Lower leg skin (tissue), 4 donors: ENCODE results near the gene BET1. TPM values are rescaled to one million over a fixed set of nuclear protein-coding genes. Genes with fewer than 3 reads are reported as not detected.

Source experiments
- DNase-seq, 2 donors: peaks; one replicate each; pipeline ENCODE4 v3.0.0-alpha.2; 2019; ENCODE audit warnings: low spot score in 2 of 2
- H3K4me3 ChIP-seq: fragments of 200-600 bp; sonication (generic); 2 replicates; pipeline ENCODE4 v1.5.1; 2017; ENCODE audit warnings: mild to moderate bottlenecking, low read depth; ENCODE audit not compliant: poor library complexity, severe bottlenecking
- POLR2A ChIP-seq, 2 donors: fragments of 450-650 bp; IDR thresholded peaks; one replicate each; pipeline ENCODE4 v1.6.1; 2016 to 2017; ENCODE audit warnings: antibody characterized with exemption in 2 of 2, mild to moderate bottlenecking in 1 of 2, moderate library complexity in 1 of 2
- WGBS, 2 donors: methylation state at CpG; one replicate each; pipeline ENCODE4 v1.1.5; 2018; 5-methylcytosine and 5-hydroxymethylcytosine counted together
- intact Hi-C: fragments of 100-400 bp; cut with DNase I; formaldehyde crosslinking; loops from one replicate; pipeline ENCODE4 v1.15.0; 2023; ENCODE audit warnings: low total_unique reads
- total RNA-seq, 4 donors: library from RNA; depleted of rRNA; stranded (reverse); fragments of >200 nt; gene quantifications; one replicate each; pipeline ENCODE4 v1.1.0, GENCODE V29; 2016
- TF ChIP-seq, protein P1 (sequence below), 3 donors: fragments of 450-650 bp; IDR thresholded peaks; one replicate each; pipeline ENCODE4 v1.5.1; 2016; ENCODE audit warnings: antibody characterized with exemption in 3 of 3, mild to moderate bottlenecking in 3 of 3, moderate library complexity in 2 of 3

The BET1 gene
- total RNA-seq, 4 donors from 2014 or later: 9.4 to 19.6 (median 15.8) TPM

DNA sequence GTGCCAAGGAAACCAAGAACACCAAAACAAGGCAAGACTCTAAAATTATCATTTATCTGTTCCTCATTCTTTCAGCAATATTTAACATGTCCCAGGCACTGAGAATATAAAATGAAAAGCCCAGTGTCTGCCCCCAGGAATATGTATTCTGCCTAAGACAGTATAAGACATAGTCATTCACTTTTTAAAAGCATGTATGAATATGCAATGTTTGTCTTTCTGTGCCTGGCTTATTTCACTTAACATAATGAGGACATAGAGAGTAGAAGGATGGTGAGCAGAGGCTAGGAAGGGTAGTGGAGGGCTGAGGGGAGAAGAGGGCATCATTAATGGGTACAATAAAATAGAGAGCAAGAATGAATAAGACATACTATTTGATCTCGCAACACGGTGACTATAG lies 44.6 kb upstream of the BET1 start:
- intact Hi-C loops: no loop called here
- WGBS, 2 donors: 94 to 96% methylated on average over 2 of the region's 2 CpGs
- H3K4me3 ChIP-seq: no peak overlapping the region
- no peak for DNase-seq
- TF ChIP-seq, protein P1, sequence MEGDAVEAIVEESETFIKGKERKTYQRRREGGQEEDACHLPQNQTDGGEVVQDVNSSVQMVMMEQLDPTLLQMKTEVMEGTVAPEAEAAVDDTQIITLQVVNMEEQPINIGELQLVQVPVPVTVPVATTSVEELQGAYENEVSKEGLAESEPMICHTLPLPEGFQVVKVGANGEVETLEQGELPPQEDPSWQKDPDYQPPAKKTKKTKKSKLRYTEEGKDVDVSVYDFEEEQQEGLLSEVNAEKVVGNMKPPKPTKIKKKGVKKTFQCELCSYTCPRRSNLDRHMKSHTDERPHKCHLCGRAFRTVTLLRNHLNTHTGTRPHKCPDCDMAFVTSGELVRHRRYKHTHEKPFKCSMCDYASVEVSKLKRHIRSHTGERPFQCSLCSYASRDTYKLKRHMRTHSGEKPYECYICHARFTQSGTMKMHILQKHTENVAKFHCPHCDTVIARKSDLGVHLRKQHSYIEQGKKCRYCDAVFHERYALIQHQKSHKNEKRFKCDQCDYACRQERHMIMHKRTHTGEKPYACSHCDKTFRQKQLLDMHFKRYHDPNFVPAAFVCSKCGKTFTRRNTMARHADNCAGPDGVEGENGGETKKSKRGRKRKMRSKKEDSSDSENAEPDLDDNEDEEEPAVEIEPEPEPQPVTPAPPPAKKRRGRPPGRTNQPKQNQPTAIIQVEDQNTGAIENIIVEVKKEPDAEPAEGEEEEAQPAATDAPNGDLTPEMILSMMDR (IDR thresholded peaks at IDR 0.05): no peak

DNA sequence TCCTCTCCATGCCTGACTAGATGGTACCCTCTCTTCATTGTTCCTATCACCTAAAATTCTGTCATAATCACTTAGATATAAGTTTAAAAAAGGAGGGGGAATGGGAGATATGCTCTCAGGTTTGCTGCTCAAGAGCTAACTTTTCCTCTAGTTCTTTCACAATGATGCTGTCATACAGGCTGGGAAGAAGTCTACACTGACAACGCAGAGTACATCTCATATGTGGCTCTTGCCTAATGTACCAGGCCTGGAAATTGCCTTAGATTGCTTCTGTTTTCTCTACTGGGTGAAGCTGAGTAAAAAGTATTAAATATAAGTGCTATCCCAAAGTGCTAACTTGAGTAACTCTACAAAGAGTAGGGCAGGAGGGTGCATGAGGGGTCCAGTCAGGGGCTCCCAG lies 43.8 kb upstream of the BET1 start:
- WGBS, 2 donors: 88 to 93% methylated on average over 1 of the region's 1 CpG
- DNase-seq: no peak
- intact Hi-C loops: no loop called here
- no peak overlapping the region for H3K4me3 ChIP-seq
- TF ChIP-seq POLR2A (IDR thresholded peaks at IDR 0.05): no peak
- TF ChIP-seq, protein P1 (IDR thresholded peaks at IDR 0.05): no peak

DNA sequence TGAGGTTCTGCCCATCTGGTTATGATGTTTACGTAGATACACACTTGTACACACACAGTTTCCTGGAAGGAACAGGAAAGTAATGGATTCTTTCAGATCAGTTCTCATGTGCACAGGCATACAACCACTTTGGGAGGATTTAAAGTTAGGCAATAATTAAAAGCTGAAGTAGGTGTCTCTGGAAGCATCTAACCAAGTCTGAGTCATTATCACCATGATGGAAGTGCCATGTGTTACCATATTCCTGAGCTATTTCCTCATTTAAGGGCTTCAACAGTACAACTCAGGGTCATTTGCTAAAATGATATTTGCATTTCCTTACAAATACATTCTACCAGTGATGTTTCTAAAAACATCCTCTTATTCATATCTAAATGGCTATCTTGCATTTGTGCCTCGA lies 41.4 kb upstream of the BET1 start:
- WGBS, 2 donors: 68 to 86% methylated on average over 2 of the region's 2 CpGs
- no peak for DNase-seq
- TF ChIP-seq, protein P1 (IDR thresholded peaks at IDR 0.05): no peak
- TF ChIP-seq POLR2A (IDR thresholded peaks at IDR 0.05): no peak
- H3K4me3 ChIP-seq: no peak overlapping the region
- intact Hi-C loops: no loop called here

DNA sequence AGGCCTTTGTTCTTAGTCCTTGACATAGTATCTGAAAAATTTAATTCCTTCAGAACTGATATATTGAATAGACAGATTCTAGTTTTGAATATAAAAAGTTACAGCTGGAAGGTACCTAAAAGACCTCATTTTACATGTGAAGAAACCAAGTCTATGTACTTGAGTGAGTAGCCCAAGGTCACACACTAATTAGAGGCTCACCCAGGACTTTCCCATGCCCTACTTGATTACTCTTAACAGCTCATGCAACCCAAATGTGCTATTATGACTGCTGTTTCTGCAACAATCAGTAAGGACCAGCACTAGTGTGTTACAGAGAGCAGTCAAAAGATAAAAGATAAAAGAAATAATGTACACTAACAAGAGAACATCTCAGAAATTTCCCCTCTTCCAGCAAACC lies 40.7 kb upstream of the BET1 start:
- intact Hi-C loops: no loop called here
- DNase-seq: no peak
- H3K4me3 ChIP-seq: no peak overlapping the region
- TF ChIP-seq, protein P1 (IDR thresholded peaks at IDR 0.05): no peak
- TF ChIP-seq POLR2A (IDR thresholded peaks at IDR 0.05): no peak

DNA sequence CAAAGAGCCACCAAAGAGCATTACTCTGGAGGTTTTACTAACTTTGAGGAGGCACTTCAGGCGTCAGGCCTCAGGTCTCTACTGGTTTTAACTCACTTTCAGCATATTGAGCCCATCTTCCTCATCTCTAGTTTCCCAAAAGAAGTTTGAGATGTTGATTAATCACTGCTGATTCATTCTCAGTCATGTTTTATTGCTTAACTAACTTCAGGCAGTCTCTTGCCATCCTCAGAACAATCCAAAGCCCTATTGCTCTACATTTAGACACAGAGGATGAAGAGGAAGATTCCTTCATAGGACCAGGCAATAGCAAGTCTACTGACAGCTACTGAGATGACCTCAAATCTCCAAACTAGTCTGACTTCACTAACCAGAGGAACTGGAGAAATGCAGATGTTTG lies 39.1 kb upstream of the BET1 start:
- H3K4me3 ChIP-seq: no peak overlapping the region
- 40 to 83% methylated on average over 1 of the region's 1 CpG for WGBS, 2 donors
- TF ChIP-seq, protein P1 (IDR thresholded peaks at IDR 0.05): no peak
- no peak for TF ChIP-seq POLR2A (IDR thresholded peaks at IDR 0.05)
- DNase-seq: no peak
- intact Hi-C loops: no loop called here

DNA sequence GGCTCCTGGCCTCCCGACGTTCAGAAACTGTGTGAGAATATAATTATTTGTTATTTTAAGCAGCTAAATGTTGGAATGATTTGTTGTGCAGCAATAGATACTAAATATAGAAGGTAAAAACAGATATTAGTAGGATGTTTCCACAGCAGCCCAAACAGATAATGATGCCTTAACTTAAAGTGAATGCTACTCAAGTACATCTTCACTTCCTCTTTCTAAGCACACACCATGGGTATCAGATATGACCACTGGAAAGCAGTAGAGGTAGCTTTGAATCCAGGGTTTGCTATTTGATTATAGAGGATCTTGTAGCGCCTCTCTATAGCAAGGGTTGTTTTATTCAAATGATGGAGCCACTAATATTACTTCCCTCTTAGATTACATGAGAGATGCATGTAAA lies 38.2 kb upstream of the BET1 start:
- no peak for DNase-seq
- no peak for TF ChIP-seq POLR2A (IDR thresholded peaks at IDR 0.05)
- TF ChIP-seq, protein P1 (IDR thresholded peaks at IDR 0.05): no peak
- WGBS, 2 donors: 89 to 91% methylated on average over 3 of the region's 3 CpGs
- no peak overlapping the region for H3K4me3 ChIP-seq
- intact Hi-C loops: no loop called here
